HG03039 (cell line): ENCODE measurements around the gene NPAS3.

Source experiments
- ATAC-seq: cut with Tn5 transposase; IDR thresholded peaks from one replicate; pipeline ENCODE4 v1.9.1; 2021; ENCODE audit warnings: mild to moderate bottlenecking, moderate library complexity; ENCODE audit not compliant: unreplicated experiment

NPAS3 gene

DNA sequence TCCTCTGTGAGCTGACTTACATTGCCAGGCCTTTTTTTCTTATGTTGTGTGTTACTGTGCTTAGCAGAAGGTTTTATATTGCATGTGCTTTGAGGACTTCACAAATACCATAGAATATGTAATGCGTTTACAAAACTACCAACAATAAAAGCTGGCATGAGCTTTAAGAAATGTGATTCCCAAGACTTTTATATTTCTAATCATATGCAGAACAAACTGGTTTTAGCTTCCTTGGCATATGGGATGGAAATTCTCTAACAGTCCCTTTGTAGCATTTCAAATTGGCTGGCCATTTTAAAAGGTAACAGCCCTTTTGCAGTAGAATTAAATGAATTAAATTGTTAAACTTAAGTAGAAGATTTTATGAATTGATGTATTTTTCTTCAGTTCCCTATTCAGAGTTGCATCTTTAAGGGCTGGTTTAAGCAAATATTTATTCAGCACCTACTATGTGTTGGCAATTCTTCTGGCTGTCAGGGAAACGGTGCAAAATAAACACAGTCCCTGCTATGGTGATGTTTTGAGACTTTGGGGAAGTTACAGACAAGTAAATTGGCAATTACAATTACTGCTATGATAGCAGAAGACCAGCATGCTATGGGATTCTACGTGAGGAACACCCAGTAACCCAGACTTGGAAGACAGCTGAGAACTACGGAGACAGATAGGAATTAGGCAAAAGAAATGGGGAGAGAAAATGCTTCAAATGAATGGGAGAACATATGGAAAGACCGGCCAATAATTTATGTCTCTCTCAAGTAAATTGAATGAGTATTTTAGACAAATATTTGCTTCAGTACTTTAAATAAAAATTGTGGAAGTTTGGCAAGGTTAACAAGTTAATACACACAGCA lies 565.8 kb downstream of the NPAS3 start:
- ATAC-seq: no peak

DNA sequence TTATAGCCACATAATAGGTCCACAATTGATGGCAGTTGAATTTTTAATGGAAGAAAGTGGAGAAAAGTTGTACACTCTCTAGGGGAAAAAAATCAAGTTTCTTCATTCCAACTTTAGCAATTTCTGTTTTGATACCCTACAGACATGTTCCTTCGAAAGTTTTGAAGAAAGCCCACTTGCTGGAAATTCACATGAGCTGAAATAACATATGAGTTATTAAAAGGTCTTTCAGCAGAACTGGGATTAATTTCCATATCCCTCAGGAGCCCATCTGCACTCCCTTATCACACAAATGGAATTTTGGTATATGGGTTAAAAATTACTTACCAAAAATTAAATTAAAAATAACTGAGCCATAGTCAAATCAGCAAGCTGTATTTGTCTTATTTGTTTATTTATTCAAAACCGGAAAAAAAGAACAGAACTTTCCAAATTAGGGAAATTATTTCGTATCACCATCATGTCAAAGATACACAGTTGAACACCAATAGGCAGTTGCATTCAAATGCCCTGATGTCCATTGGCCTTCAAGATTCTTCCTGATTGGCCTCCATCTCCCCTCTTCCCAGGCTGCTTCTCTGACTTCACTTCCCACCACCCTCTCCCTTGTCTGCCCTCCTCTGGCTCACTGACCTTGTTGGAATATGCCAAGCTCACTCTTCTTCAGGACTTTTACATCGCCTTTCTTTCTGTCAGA lies 566.7 kb downstream of the NPAS3 start:
- ATAC-seq: no peak

DNA sequence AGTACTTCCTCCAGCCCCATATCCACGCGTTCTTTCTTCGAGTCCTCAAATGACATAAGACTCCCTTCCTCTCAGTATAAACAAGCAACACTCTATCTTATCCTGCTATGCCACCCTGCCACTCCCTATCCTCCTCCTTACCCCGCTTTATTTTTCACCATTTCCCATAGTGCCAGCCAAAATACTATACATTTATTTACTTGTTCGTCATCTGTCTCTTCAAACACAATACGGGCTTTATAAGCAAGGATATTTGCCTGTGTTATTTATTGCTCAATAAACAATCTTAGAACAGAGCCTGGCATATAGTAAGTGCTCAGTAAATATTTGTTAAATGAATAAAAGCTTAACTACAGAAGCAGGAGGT lies 567.3 kb downstream of the NPAS3 start:
- no peak for ATAC-seq

GRCh38 chr14:33508126-33509062 lies 569.7 kb downstream of the NPAS3 start:
- no peak for ATAC-seq

GRCh38 chr14:33509454-33509853 lies 570.8 kb downstream of the NPAS3 start:
- ATAC-seq: no peak

GRCh38 chr14:33510063-33510481 lies 571.4 kb downstream of the NPAS3 start:
- no peak for ATAC-seq

DNA sequence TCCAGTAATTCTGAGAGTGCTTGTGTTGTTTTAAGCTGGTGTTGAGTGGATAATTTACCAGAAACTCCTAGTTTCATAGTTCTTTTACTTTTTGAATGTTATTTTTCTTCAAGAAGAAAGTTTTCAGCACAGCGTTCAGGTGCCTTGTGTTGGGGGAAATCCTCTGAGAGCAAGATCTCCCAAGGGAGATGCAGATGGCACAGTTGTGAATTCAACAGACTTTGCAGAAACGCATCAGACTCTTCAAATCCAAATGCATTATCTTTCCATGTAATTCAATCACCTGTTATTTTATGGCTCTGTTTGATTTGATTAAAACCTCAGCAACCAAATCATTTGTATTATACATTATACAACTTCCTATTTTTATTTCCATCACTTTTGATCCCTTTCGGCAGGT lies 572.3 kb downstream of the NPAS3 start:
- no peak for ATAC-seq

DNA sequence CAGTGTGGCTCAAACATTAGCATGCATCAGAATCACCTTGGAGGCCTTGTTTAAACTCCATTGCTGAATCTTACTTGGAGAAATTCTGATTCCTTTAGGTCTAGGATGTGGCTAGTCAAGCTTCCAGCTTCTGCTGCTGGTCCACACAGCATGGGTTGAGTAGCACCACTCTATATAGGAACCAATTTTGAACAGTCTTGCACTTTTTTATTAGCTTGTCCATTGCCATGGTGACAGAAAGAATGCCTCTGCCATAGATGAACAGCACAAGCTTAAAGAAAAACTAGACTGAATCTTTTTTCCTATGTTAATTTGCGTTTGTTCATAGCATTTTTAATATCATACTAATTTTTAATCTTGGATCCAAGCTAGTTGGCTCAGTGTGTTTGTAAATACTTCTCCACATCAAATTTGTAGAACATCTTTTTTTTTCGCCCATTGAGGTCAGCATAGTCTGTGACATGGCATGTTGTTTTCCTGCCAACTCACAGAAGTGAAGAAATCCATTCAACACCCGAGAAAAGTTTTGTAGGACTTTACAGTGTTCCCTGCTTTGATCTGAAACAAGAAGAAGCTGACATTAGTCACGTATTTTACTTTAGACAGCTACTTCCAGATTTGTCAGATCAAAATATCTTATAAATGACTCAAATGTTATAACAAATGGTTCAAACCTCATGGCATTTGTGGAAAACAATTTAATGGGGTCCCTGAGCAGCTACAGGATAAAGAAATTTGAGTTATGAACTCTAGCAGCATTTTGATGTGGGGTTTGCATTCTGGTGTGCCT lies 573.4 kb downstream of the NPAS3 start:
- no peak for ATAC-seq

DNA sequence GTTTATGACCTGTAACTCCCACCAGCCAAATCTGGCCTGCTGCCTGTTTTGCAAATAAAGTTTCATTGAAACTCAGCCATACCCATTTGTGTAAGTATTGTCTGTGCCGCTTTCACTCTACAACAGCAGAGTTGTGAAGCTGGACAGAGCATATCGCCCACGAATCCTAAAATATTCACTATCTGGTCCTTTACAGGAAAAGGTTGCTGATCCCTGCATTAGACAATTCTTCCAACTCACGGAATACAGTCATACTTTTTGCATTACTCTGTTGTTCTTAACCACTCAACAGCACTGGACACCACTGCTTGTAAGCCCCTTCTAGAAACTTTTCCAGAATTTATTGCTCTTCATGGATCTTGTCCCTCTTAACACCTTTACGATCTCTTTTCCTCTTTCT lies 576.8 kb downstream of the NPAS3 start:
- ATAC-seq: no peak

- ATAC-seq: no peak
Measured at GRCh38 chr14:33515899-33516298, 577.2 kb downstream of the NPAS3 start.

GRCh38 chr14:33516898-33517436 lies 578.3 kb downstream of the NPAS3 start:
- ATAC-seq: no peak

DNA sequence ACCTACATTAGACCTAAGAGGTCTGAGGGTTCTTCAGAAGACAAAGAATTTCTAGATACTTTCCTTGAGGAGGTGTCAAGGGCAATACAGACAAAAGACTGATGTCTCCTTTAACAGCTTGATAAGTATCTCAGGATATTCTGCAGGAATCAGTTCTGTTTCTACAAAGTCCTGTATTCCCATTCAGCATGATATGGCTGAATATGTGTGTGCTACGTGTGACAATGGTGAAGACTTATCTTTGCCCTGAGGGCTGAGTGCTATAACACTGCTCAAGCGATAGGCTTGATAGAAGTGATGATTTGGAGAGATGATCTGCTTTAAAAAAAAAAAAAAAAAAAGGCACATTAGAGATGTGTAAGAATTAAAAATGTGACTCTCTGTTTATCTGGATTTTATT lies 582.5 kb downstream of the NPAS3 start:
- no peak for ATAC-seq

DNA sequence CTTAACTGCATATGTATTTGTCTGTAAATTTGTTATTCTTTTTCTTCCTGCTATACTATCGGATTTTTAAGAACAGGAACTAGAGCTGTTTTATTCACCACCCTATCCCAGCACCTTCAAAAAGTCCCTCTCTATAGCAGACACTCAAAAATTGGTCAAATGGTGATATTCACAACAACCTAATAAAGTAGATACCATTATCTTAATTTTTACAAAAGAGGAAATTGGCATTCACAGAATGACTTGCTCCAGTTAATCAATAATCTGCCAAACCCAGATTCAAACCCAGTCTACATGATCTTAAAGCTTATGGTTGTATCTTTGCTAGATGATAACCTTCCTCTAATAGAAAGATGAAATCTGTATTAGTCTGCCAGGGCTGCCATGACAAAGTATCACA lies 585.6 kb downstream of the NPAS3 start:
- no peak for ATAC-seq

GRCh38 chr14:33525626-33526025 lies 586.9 kb downstream of the NPAS3 start:
- no peak for ATAC-seq

- ATAC-seq: no peak
Measured at GRCh38 chr14:33527023-33527634, 588.5 kb downstream of the NPAS3 start.

GRCh38 chr14:33528655-33529054 lies 590.0 kb downstream of the NPAS3 start:
- ATAC-seq: no peak

- ATAC-seq: no peak
Measured at GRCh38 chr14:33529787-33530757, 591.4 kb downstream of the NPAS3 start.

DNA sequence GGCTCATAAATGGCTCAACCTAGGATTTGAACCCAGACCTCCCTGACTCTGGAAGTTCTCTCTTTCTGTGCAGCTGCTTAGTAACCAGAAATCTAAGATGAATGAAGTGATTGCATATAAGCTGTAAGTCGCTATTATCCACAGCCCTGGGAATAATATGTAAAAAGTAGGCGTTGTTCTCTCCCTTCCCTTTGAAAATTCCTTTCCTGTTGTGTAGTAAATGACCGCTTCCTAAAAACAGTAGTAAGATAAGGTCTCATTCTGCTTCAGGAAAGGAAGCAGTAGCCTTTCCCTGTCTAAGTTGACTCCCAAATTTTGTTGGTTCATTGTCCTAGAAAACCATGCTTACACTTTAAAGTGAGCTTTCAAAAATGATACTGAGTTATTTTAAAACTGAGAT lies 593.9 kb downstream of the NPAS3 start:
- ATAC-seq: no peak

DNA sequence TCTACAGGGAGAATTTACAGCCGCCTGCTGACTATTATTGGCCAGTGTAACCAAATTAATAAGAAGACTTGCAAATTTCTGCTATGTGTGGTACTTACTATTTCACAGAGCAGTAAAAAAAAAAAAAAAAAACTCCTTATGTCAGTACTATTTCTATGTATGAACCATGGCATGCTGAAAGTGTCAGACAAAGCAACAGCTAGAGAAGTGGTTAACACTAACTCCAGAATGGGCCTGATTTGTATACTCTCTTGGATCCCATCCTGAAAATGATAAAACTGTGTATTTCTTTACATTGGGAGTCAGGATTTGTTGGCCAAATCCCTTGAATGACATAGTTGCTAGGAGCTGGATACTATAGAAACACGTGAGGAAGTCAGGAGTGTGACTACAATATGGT lies 595.4 kb downstream of the NPAS3 start:
- ATAC-seq: no peak
